ENCODE measurements around the gene ZNF236. TPM values are rescaled to one million over a fixed set of nuclear protein-coding genes. Genes with fewer than 3 reads are reported as not detected.

The ZNF236 gene
- total and polyA plus RNA-seq, 2 of the 8 experiments (the other 6 are each of a cell fraction or from before 2014, with no cell fraction given), result 6.7 to 14.5 TPM

GRCh38 chr18:76979906-76980305, 157.5 kb downstream of the ZNF236 start:
- Histone ChIP-seq H3K27ac (ENCODE audit: low read depth, low read length) (no peak overlapping the region), H3K4me1 (replicated peaks in 1 of 4; ENCODE audit: control insufficient read depth in 3 of 4, insufficient read depth in 4 of 4, low read length in 3 of 4) (peaks cover 0 to 20% (median 11%) of the 10 kb centered on the region in 4 experiments), H3K23me2 (ENCODE audit: low read depth, low read length) (no peaks in the 10 kb centered on the region), H3K4me3 (ENCODE audit: extremely low read depth in 1 of 4, insufficient read depth in 2 of 4, low read depth in 3 of 4, low read length in 4 of 4) (no peak overlapping the region), H3K4me2 (ENCODE audit: insufficient read depth in 1 of 2, low read depth in 2 of 2, low read length in 2 of 2) (no peak overlapping the region), H2AFZ (ENCODE audit: low read length) (no peak overlapping the region), H3K4ac (replicated peaks; ENCODE audit: insufficient read length, low read depth, low read length) (no peak overlapping the region), H3K9ac (replicated peaks in 1 of 4; ENCODE audit: extremely low read depth in 1 of 4, low read depth in 3 of 4, low read length in 3 of 4) (no peak overlapping the region), H2BK120ac (replicated peaks; ENCODE audit: low read depth, low read length) (no peak overlapping the region), H3K27me3 (replicated peaks in 1 of 4; ENCODE audit: control insufficient read depth in 3 of 4, extremely low read depth in 1 of 4, insufficient read depth in 3 of 4, low read length in 3 of 4) (no peaks in the 10 kb centered on the region), H2BK5ac (ENCODE audit: low read depth, low read length) (no peak overlapping the region), H3K18ac (ENCODE audit: extremely low read depth, low read length) (peak overlapping the region; percentile 60; the same call in 1 of the 2 replicates), H3K14ac (ENCODE audit: insufficient read length) (no peak overlapping the region), H4K20me1 (replicated peaks in 1 of 2; ENCODE audit: control insufficient read depth in 1 of 2, insufficient read depth in 2 of 2, low read length in 2 of 2) (no peaks in the 10 kb centered on the region), H4K8ac (ENCODE audit: extremely low read depth, insufficient read depth, low read length) (no peak overlapping the region; the same call in 1 of the 2 replicates), H4K91ac (replicated peaks; ENCODE audit: insufficient read length, low read length) (no peak overlapping the region), H2BK20ac (ENCODE audit: low read length) (peak overlapping the region; percentile 61; the same call in 1 of the 2 replicates), H2BK12ac (ENCODE audit: low read depth, low read length) (peak overlapping the region; percentile 80; the same call in 1 of the 2 replicates), H3K23ac (ENCODE audit: insufficient read length) (no peak overlapping the region), H3K56ac (replicated peaks; ENCODE audit: insufficient read length, low read depth, low read length) (no peak overlapping the region), H2AK5ac (ENCODE audit: low read depth, low read length) (no peak overlapping the region), H2BK15ac (ENCODE audit: low read length) (0 out of 2 replicates have a peak overlapping the region, but pooled peaks have one; percentile 72), H3K36me3 (ENCODE audit: control insufficient read depth in 2 of 4, insufficient read depth in 4 of 4, low read length in 3 of 4) (no peaks in the 10 kb centered on the region), H3K9me3 (ENCODE audit: insufficient read depth in 2 of 2, low read depth in 1 of 2, low read length in 1 of 2) (no peaks in the 10 kb centered on the region), H3K79me1 (ENCODE audit: low read depth, low read length) (no peaks in the 10 kb centered on the region), H3K79me2 (ENCODE audit: control insufficient read depth in 1 of 2, insufficient read depth in 2 of 2, low read length in 2 of 2) (no peaks in the 10 kb centered on the region), H4K5ac (ENCODE audit: insufficient read length, low read depth, low read length) (no peak overlapping the region)
- ChIA-PET POLR2A (ENCODE audit: partially characterized antibody) (no interaction called here), CTCF (ENCODE audit: partially characterized antibody) (interaction anchor here (0.8 to 13.3 kb wide), 8 partner anchors 10 to 177 kb away, joined by 3 to 188 read pairs (median 4); no protein-coding TSS in a partner anchor)
- WGBS, 2 experiments (ENCODE audit: extremely low coverage in 1 of 2, insufficient coverage in 1 of 2, insufficient read length in 1 of 2, insufficient replicate concordance in 2 of 2, low coverage in 1 of 2, low lambda C conversion rate in 2 of 2, missing lambda C conversion rate in 1 of 2), result 88% methylated on average over 17 of the region's 17 CpGs; no CpG with 5 or more reads in 1 of the 2 experiments
- FAIRE-seq (no peak), DNase-seq (ENCODE audit: low read depth in 1 of 2, low spot score in 2 of 2) (no peak)
- TF ChIP-seq CHD2 (IDR thresholded peaks at IDR 0.05; ENCODE audit: low read length), result no peak

Measured in H1 (cell line).